Gastroesophageal sphincter (tissue), 3 donors: ENCODE results near the gene KRTAP5-8.

Experiments
- EP300 ChIP-seq: sonication (generic); formaldehyde crosslinking; IDR thresholded peaks from one replicate; pipeline ENCODE4 v1.6.1; 2017; ENCODE audit warnings: antibody characterized with exemption, mild to moderate bottlenecking
- POLR2A ChIP-seq, 2 donors: fragments of 450-650 bp; IDR thresholded peaks; one replicate each; pipeline ENCODE4 v1.6.1; 2017; ENCODE audit warnings: antibody characterized with exemption in 2 of 2, mild to moderate bottlenecking in 2 of 2, moderate library complexity in 1 of 2
- POLR2AphosphoS5 ChIP-seq: sonication (generic); formaldehyde crosslinking; IDR thresholded peaks from one replicate; pipeline ENCODE4 v1.6.1; 2017; ENCODE audit warnings: antibody characterized with exemption
- TF ChIP-seq, protein P1 (sequence below), 4 experiments: fragments of 200-600 bp in 2 of 4; fragments of 450-650 bp in 2 of 4; sonication (generic) in 1 of 4; IDR thresholded peaks; one replicate each; pipeline ENCODE4 v1.5.1; 2017 to 2019; ENCODE audit warnings: antibody characterized with exemption in 4 of 4, mild to moderate bottlenecking in 2 of 4, moderate library complexity in 2 of 4

DNA sequence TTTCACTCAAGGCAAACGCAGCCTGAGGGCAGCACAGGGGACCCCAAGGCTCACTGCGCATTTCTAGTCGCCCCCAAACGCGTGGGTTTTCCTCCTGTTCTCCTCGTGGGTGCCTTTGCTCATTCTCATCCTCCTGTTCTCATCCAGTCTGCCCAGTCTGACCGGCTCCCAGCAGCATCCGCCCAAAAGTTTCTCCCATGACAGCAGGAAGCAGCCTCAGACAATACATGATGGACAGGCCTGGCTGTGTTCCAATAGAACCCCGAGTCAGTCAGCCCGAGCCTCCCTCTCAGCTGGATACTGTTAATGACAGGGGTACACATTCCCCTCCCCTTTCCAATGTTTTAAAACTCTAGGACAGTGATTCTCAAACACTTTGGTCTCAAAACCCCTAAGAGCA lies 33.3 kb upstream of the KRTAP5-8 start:
- TF ChIP-seq, protein P1, sequence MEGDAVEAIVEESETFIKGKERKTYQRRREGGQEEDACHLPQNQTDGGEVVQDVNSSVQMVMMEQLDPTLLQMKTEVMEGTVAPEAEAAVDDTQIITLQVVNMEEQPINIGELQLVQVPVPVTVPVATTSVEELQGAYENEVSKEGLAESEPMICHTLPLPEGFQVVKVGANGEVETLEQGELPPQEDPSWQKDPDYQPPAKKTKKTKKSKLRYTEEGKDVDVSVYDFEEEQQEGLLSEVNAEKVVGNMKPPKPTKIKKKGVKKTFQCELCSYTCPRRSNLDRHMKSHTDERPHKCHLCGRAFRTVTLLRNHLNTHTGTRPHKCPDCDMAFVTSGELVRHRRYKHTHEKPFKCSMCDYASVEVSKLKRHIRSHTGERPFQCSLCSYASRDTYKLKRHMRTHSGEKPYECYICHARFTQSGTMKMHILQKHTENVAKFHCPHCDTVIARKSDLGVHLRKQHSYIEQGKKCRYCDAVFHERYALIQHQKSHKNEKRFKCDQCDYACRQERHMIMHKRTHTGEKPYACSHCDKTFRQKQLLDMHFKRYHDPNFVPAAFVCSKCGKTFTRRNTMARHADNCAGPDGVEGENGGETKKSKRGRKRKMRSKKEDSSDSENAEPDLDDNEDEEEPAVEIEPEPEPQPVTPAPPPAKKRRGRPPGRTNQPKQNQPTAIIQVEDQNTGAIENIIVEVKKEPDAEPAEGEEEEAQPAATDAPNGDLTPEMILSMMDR (IDR thresholded peaks at IDR 0.05), result no peak
- TF ChIP-seq POLR2A (IDR thresholded peaks at IDR 0.05) (no peak), POLR2AphosphoS5 (no peak), EP300 (no peak)
